ENCODE data around the gene C1orf232. TPM values are rescaled to one million over a fixed set of nuclear protein-coding genes. Genes with fewer than 3 reads are reported as not detected.

C1orf232 gene
- total and polyA plus RNA-seq, 8 donors: not detected

GRCh38 chr1:26166719-26167281 lies 2.0 kb downstream of the C1orf232 start:
- Histone ChIP-seq H3K4me1 (peaks cover 0 to 9% (median 9%) of the 10 kb centered on the region in 3 donors), H3K27ac (no peak overlapping the region)
- intact Hi-C loops (cut with DNase I): no loop called here

GRCh38 chr1:26164861-26165842 lies 3.6 kb downstream of the C1orf232 start:
- FAIRE-seq (no peak), DNase-seq (peak in 2 of 6 donors; percentile 11 to 16), ATAC-seq (no peak)
- Histone ChIP-seq H3K27me3 (no peaks in the 10 kb centered on the region), H3K4me1 (peaks cover 0 to 3% (median 3%) of the 10 kb centered on the region in 3 donors), H3K36me3 (no peaks in the 10 kb centered on the region), H3K27ac (no peak overlapping the region), H3K4me3 (no peak overlapping the region), H3K9me3 (no peaks in the 10 kb centered on the region)
- intact Hi-C loops (cut with DNase I): no loop called here
- no peak for TF ChIP-seq CTCF (IDR thresholded peaks at IDR 0.05)
- 72 to 74% methylated on average over 19 of the region's 19 CpGs for WGBS, 2 donors

More at GRCh38 chr1:26166719-26167281, 2.0 kb downstream of the C1orf232 start:
- Histone ChIP-seq H3K4me3 (no peak overlapping the region), H3K27me3 (no peaks in the 10 kb centered on the region), H3K36me3 (no peaks in the 10 kb centered on the region), H3K9me3 (no peaks in the 10 kb centered on the region)
- WGBS, 2 donors: 72 to 82% methylated on average over 4 of the region's 4 CpGs
- no peak for DNase-seq
- ATAC-seq: no peak
- FAIRE-seq: no peak
- TF ChIP-seq CTCF (IDR thresholded peaks at IDR 0.05): no peak

DNA sequence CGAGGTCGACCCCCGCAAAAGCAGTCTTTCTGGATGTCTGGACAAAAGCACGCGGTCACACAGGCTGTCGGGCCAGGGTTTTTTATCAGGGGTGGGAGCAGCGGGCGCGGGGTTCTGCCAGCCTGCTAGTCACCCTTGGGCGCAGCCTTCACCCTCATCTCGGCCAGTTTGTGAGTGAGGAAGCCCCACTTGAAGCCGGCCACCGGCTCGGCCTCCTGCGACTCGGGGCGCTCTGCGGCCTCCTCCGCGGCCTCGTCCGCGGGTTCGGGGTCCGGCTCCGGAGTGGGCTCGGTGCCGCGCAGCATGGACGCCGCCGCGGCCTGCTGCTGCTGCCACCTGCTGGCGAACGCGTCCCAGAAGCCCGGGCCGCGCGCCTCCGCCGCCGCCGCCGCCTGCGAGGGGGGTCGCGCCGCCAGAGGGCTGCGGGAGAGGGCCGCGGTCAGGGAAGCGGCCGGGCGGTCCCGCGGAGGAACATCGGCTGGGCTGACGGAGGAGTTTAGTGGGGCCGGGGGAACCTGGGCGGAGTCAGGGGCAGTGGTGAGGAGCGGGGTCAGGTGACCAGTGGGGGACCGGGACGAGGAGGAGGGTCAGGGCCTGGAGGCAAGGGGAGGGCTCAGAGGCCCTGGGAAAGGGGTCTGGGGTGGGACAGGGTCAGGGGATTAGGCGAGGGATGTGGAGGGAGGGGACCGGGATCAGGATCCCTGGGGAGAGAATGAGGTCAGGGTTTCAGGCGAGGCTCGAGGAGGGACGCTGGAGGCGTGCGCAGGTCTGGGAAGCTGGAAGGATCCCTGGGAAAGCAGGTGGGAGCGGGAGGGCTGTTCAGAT lies 4.5 kb downstream of the C1orf232 start:
- Histone ChIP-seq H3K4me1 (peaks cover 0 to 3% (median under 1%) of the 10 kb centered on the region in 3 donors), H3K27ac (no peak overlapping the region), H3K36me3 (no peaks in the 10 kb centered on the region), H3K27me3 (no peaks in the 10 kb centered on the region), H3K9me3 (no peaks in the 10 kb centered on the region), H3K4me3 (peak overlapping the region; percentile 10 to 49 (median 30))
- peak; percentile 54 to 75 (median 58) for ATAC-seq
- peak in 4 of 6 donors; percentile 56 to 85 (median 74) for DNase-seq
- no peak for FAIRE-seq
- peak; percentile 30 to 53 (median 47) for TF ChIP-seq CTCF (IDR thresholded peaks at IDR 0.05)
- intact Hi-C loops (cut with DNase I): no loop called here
- WGBS, 2 donors: 10 to 11% methylated on average over 69 to 72 of the region's 72 CpGs

DNA sequence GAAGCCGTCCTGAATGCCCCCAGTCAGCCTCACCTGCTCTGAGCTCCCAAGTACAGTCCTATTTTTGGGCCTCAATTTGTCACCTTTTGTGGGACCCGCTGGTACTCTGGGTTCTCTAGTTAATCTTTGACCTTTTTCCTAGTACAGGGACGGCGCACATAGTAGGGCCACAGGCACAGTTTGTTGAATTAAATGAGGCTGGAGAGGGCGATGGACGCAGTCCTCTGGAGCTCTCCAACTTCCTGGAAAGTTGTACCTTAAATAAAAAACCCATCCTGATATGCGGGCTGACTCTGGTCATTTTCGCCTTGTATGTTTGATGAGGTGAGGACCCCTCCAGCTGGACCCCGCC lies 5.1 kb downstream of the C1orf232 start:
- Histone ChIP-seq H3K36me3 (no peaks in the 10 kb centered on the region), H3K27me3 (no peaks in the 10 kb centered on the region), H3K4me3 (peak overlapping the region in 2 of 4 donors; percentile 36 to 49), H3K4me1 (peaks cover 0 to 3% (median 0%) of the 10 kb centered on the region in 3 donors), H3K9me3 (no peaks in the 10 kb centered on the region), H3K27ac (no peak overlapping the region)
- no peak for ATAC-seq
- intact Hi-C loops (cut with DNase I): no loop called here
- WGBS, 2 donors: 52 to 56% methylated on average over 9 of the region's 9 CpGs
- DNase-seq: no peak
- no peak for FAIRE-seq
- no peak for TF ChIP-seq CTCF (IDR thresholded peaks at IDR 0.05)

Measured in pancreas (tissue), 10 donors.